ENCODE measurements around the gene DDAH1.

DNA sequence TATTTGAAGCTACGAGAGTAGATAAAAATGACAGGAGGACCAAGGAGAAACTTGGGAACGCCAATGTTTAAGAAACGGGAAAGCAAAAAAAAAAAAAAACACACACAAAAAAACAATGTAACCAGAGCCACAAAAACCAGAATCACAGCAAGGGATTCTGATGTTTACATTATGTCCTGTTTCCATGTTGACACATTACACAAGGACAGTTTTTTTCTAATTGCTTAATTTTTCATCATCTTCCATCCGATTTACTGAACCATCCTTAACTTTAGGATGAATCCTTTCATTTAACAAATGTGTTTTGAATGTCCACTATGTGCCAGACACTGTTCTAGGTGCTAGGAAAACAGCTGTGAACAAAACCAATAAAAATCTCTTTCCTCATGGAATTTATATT lies 187.2 kb downstream of the DDAH1 start:
- TF ChIP-seq, protein P1, sequence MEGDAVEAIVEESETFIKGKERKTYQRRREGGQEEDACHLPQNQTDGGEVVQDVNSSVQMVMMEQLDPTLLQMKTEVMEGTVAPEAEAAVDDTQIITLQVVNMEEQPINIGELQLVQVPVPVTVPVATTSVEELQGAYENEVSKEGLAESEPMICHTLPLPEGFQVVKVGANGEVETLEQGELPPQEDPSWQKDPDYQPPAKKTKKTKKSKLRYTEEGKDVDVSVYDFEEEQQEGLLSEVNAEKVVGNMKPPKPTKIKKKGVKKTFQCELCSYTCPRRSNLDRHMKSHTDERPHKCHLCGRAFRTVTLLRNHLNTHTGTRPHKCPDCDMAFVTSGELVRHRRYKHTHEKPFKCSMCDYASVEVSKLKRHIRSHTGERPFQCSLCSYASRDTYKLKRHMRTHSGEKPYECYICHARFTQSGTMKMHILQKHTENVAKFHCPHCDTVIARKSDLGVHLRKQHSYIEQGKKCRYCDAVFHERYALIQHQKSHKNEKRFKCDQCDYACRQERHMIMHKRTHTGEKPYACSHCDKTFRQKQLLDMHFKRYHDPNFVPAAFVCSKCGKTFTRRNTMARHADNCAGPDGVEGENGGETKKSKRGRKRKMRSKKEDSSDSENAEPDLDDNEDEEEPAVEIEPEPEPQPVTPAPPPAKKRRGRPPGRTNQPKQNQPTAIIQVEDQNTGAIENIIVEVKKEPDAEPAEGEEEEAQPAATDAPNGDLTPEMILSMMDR (conservative IDR thresholded peaks at IDR 0.05; ENCODE audit: low read depth in 2 of 2), result no peak
- TF ChIP-seq POLR2AphosphoS5 (IDR thresholded peaks at IDR 0.05; ENCODE audit: low read depth) (no peak), JUNB (IDR thresholded peaks at IDR 0.05; ENCODE audit: unreplicated experiment) (no peak), EZH2phosphoT487 (IDR thresholded peaks at IDR 0.05; ENCODE audit: unreplicated experiment) (no peak), CREB1 (CRISPR knock-in tag; IDR thresholded peaks at IDR 0.05; ENCODE audit: low read depth) (no peak), EZH2 (IDR thresholded peaks at IDR 0.05; ENCODE audit: low read depth, unreplicated experiment) (no peak)
- TF ChIP-seq, protein P2, sequence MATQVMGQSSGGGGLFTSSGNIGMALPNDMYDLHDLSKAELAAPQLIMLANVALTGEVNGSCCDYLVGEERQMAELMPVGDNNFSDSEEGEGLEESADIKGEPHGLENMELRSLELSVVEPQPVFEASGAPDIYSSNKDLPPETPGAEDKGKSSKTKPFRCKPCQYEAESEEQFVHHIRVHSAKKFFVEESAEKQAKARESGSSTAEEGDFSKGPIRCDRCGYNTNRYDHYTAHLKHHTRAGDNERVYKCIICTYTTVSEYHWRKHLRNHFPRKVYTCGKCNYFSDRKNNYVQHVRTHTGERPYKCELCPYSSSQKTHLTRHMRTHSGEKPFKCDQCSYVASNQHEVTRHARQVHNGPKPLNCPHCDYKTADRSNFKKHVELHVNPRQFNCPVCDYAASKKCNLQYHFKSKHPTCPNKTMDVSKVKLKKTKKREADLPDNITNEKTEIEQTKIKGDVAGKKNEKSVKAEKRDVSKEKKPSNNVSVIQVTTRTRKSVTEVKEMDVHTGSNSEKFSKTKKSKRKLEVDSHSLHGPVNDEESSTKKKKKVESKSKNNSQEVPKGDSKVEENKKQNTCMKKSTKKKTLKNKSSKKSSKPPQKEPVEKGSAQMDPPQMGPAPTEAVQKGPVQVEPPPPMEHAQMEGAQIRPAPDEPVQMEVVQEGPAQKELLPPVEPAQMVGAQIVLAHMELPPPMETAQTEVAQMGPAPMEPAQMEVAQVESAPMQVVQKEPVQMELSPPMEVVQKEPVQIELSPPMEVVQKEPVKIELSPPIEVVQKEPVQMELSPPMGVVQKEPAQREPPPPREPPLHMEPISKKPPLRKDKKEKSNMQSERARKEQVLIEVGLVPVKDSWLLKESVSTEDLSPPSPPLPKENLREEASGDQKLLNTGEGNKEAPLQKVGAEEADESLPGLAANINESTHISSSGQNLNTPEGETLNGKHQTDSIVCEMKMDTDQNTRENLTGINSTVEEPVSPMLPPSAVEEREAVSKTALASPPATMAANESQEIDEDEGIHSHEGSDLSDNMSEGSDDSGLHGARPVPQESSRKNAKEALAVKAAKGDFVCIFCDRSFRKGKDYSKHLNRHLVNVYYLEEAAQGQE (IDR thresholded peaks at IDR 0.05; ENCODE audit: unreplicated experiment), result no peak

All from GM23338 (cell line).